ENCODE measurements around the gene PTPRE.
A peak's percentile ranks its signal among the peaks of the same experiment; 100 is the strongest.

Gene PTPRE

GRCh38 chr10:127959428-127959827, 52.5 kb downstream of the PTPRE start:
- DNase-seq, result no peak

- DNase-seq, result no peak
Observed at GRCh38 chr10:127961071-127961470, 54.2 kb downstream of the PTPRE start.

GRCh38 chr10:127962205-127962604, 55.3 kb downstream of the PTPRE start:
- DNase-seq, result no peak

GRCh38 chr10:127963136-127963535, 56.2 kb downstream of the PTPRE start:
- DNase-seq, result no peak

GRCh38 chr10:127964621-127965020, 57.7 kb downstream of the PTPRE start:
- no peak for DNase-seq

- DNase-seq, result no peak
Observed at GRCh38 chr10:127966875-127967274, 60.0 kb downstream of the PTPRE start.

GRCh38 chr10:127968027-127968441, 61.1 kb downstream of the PTPRE start:
- no peak for DNase-seq

- no peak for DNase-seq
Observed at GRCh38 chr10:127968659-127969058, 61.8 kb downstream of the PTPRE start.

- no peak for DNase-seq
Observed at GRCh38 chr10:127971101-127971946, 64.4 kb downstream of the PTPRE start.

- DNase-seq, result no peak
Observed at GRCh38 chr10:127971963-127972615, 65.2 kb downstream of the PTPRE start.

GRCh38 chr10:127972751-127973357, 66.0 kb downstream of the PTPRE start:
- DNase-seq, result no peak

GRCh38 chr10:127973791-127974311, 66.9 kb downstream of the PTPRE start:
- DNase-seq, result peak; percentile 18

- DNase-seq, result no peak
Observed at GRCh38 chr10:127974911-127975310, 68.0 kb downstream of the PTPRE start.

GRCh38 chr10:127976286-127976685, 69.4 kb downstream of the PTPRE start:
- no peak for DNase-seq

- no peak for DNase-seq
Observed at GRCh38 chr10:127976701-127977356, 69.9 kb downstream of the PTPRE start.

- DNase-seq, result no peak
Observed at GRCh38 chr10:127977357-127978009, 70.6 kb downstream of the PTPRE start.

- no peak for DNase-seq
Observed at GRCh38 chr10:127978481-127978880, 71.6 kb downstream of the PTPRE start.

- no peak for DNase-seq
Observed at GRCh38 chr10:127979045-127979444, 72.1 kb downstream of the PTPRE start.

- DNase-seq, result no peak
Observed at GRCh38 chr10:127979566-127979965, 72.7 kb downstream of the PTPRE start.

- no peak for DNase-seq
Observed at GRCh38 chr10:127980898-127981297, 74.0 kb downstream of the PTPRE start.

GRCh38 chr10:127982601-127983000, 75.7 kb downstream of the PTPRE start:
- no peak for DNase-seq

GRCh38 chr10:127983344-127984100, 76.6 kb downstream of the PTPRE start:
- no peak for DNase-seq

Measured in GDM1 (cell line).